B cell (primary cell): ENCODE measurements around the gene MCAM. TPM values are rescaled to one million over a fixed set of nuclear protein-coding genes. Genes with fewer than 3 reads are reported as not detected.

Experiments
- ATAC-seq: fragments of 200-7000 bp; cut with Tn5 transposase; one replicate; pipeline ENCODE4 v1.10.0; 2021; ENCODE audit warnings: low read depth, mild to moderate bottlenecking, moderate number of reproducible peaks, moderate library complexity
- CTCF ChIA-PET: fragments of 350-600 bp; sonication (Branson Sonifier 250); formaldehyde crosslinking; loops from one replicate; lab custom pipeline; 2021; ENCODE audit warnings: antibody characterized with exemption, inconsistent platforms; lab: Charles Lee
- POLR2A ChIA-PET: fragments of 350-600 bp; sonication (Branson Sonifier 250); formaldehyde crosslinking; loops from one replicate; lab custom pipeline; 2021; ENCODE audit warnings: antibody characterized with exemption; lab: Charles Lee
- DNase-seq: peaks from one replicate; pipeline ENCODE4 v3.0.0; 2013
- H2AFZ ChIP-seq: 2 replicates; pipeline ENCODE4 v1.6.1; 2012; ENCODE audit warnings: mild to moderate bottlenecking, low read depth, low read length; ENCODE audit not compliant: insufficient read depth, poor library complexity, severe bottlenecking
- H3K27ac ChIP-seq, 2 donors: 1 replicate in 1 of 2; 2 replicates in 1 of 2; pipeline ENCODE4 v1.5.1; 2012 to 2013; ENCODE audit warnings: low read length in 2 of 2, mild to moderate bottlenecking in 2 of 2, moderate library complexity in 1 of 2
- H3K27me3 ChIP-seq, 4 experiments: fragments of 200-600 bp in 1 of 4; sonication (generic) in 1 of 4; replicated peaks in 1 of 4; 1 replicate in 2 of 4; 2 replicates in 2 of 4; pipeline versions ENCODE4 v1.6.1 to v1.7.0; 2013 to 2016; ENCODE audit warnings: low read length in 3 of 4, mild to moderate bottlenecking in 2 of 4, mixed read lengths in 1 of 4, moderate library complexity in 1 of 4; ENCODE audit not compliant: insufficient read depth in 4 of 4, control insufficient read depth in 3 of 4; ENCODE audit errors: control extremely low read depth in 1 of 4
- H3K36me3 ChIP-seq, 2 experiments: replicated peaks in 1 of 2; 1 replicate in 1 of 2; 2 replicates in 1 of 2; pipeline versions ENCODE4 v1.6.1 to v1.7.1; 2013; ENCODE audit warnings: low read length in 1 of 2; ENCODE audit not compliant: insufficient read depth in 2 of 2, control insufficient read depth in 1 of 2; ENCODE audit errors: control extremely low read depth in 1 of 2, extremely low read depth in 1 of 2
- H3K4me1 ChIP-seq, 2 donors: fragments of 200-600 bp in 1 of 2; sonication (generic) in 1 of 2; 1 replicate in 1 of 2; 2 replicates in 1 of 2; pipeline versions ENCODE4 v1.5.1 to v1.6.1; 2013 to 2017; ENCODE audit warnings: low read length in 2 of 2; ENCODE audit not compliant: control insufficient read depth in 2 of 2, insufficient read depth in 2 of 2
- H3K4me2 ChIP-seq: replicated peaks from 2 replicates; pipeline ENCODE3; 2012; ENCODE audit warnings: mild to moderate bottlenecking, low read depth, low read length; ENCODE audit not compliant: poor library complexity, severe bottlenecking
- H3K4me3 ChIP-seq, 5 experiments: fragments of 200-600 bp in 1 of 5; sonication (generic) in 1 of 5; 1 replicate in 3 of 5; 2 replicates in 2 of 5; pipeline versions ENCODE4 v1.5.1 to v1.7.0; 2011 to 2016; ENCODE audit warnings: low read length in 4 of 5, mild to moderate bottlenecking in 4 of 5, low read depth in 2 of 5, control low read depth in 1 of 5, moderate library complexity in 1 of 5; ENCODE audit not compliant: insufficient read depth in 1 of 5; ENCODE audit errors: control extremely low read depth in 1 of 5, extremely low read depth in 1 of 5
- H3K79me2 ChIP-seq: fragments of 200-600 bp; sonication (generic); one replicate; pipeline ENCODE4 v1.6.0; 2016; ENCODE audit warnings: low read length; ENCODE audit not compliant: control insufficient read depth, insufficient read depth
- H3K9ac ChIP-seq: fragments of 200-600 bp; sonication (generic); 2 replicates; pipeline ENCODE4 v1.6.1; 2017; ENCODE audit warnings: mild to moderate bottlenecking, low read length, moderate library complexity
- H3K9me3 ChIP-seq, 3 donors: one replicate each; pipeline versions ENCODE4 v1.6.1 to v1.7.1; 2013; ENCODE audit warnings: low read length in 2 of 3; ENCODE audit not compliant: control insufficient read depth in 2 of 3, insufficient read depth in 1 of 3; ENCODE audit errors: control extremely low read depth in 1 of 3
- H4K20me1 ChIP-seq: 2 replicates; pipeline ENCODE4 v1.6.0; 2012; ENCODE audit warnings: mild to moderate bottlenecking, low read length; ENCODE audit not compliant: insufficient read depth, control insufficient read depth, poor library complexity, severe bottlenecking
- H3K27ac Mint-ChIP-seq: one replicate; pipeline ENCODE4 v1.8.0; 2021; ENCODE audit warnings: mixed read lengths
- H3K27me3 Mint-ChIP-seq: one replicate; pipeline ENCODE4 v1.8.0; 2021; ENCODE audit warnings: mixed read lengths
- H3K4me1 Mint-ChIP-seq: one replicate; pipeline ENCODE4 v1.8.0; 2021; ENCODE audit warnings: mixed read lengths
- H3K4me3 Mint-ChIP-seq: one replicate; pipeline ENCODE4 v1.8.0; 2021; ENCODE audit warnings: mixed read lengths
- H3K9me3 Mint-ChIP-seq: one replicate; pipeline ENCODE4 v1.8.0; 2022; ENCODE audit warnings: mixed read lengths; ENCODE audit not compliant: insufficient read depth
- EZH2 ChIP-seq: IDR thresholded peaks from 2 replicates; pipeline ENCODE4 v1.6.1; 2012; ENCODE audit warnings: borderline replicate concordance, low read depth, mild to moderate bottlenecking, moderate library complexity, low read length; ENCODE audit not compliant: insufficient read depth, poor library complexity, severe bottlenecking
- WGBS: methylation state at CpG from one replicate; pipeline ENCODE4 v1.1.5; 2013; ENCODE audit warnings: missing lambda C conversion rate; ENCODE audit not compliant: insufficient coverage; 5-methylcytosine and 5-hydroxymethylcytosine counted together
- intact Hi-C: fragments of 100-400 bp; cut with micrococcal nuclease; formaldehyde crosslinking; loops from one replicate; pipeline ENCODE4 v1.10.0; 2022
- polyA plus RNA-seq: library from polyadenylated mRNA; depleted of rRNA; stranded (reverse); fragments of >200 nt; gene quantifications from 2 replicates; pipeline ENCODE4 v1.2.3, GENCODE V29; 2012
- total RNA-seq, 2 donors: library from RNA; stranded (reverse); fragments of 120-200 nt in 1 of 2; gene quantifications; 1 replicate in 1 of 2; 2 replicates in 1 of 2; pipeline versions ENCODE4 v1.2.3 to v1.2.4, GENCODE V29; 2013 to 2022
- TF ChIP-seq, protein P1 (sequence below): fragments of 200-600 bp; IDR thresholded peaks from one replicate; pipeline ENCODE4 v1.8.0; 2022; ENCODE audit warnings: antibody characterized with exemption, mild to moderate bottlenecking

Gene MCAM
- total and polyA plus RNA-seq, 2 donors (not counting 1 experiment from before 2014, with no cell fraction given), result 0.42 to 1.1 TPM

DNA sequence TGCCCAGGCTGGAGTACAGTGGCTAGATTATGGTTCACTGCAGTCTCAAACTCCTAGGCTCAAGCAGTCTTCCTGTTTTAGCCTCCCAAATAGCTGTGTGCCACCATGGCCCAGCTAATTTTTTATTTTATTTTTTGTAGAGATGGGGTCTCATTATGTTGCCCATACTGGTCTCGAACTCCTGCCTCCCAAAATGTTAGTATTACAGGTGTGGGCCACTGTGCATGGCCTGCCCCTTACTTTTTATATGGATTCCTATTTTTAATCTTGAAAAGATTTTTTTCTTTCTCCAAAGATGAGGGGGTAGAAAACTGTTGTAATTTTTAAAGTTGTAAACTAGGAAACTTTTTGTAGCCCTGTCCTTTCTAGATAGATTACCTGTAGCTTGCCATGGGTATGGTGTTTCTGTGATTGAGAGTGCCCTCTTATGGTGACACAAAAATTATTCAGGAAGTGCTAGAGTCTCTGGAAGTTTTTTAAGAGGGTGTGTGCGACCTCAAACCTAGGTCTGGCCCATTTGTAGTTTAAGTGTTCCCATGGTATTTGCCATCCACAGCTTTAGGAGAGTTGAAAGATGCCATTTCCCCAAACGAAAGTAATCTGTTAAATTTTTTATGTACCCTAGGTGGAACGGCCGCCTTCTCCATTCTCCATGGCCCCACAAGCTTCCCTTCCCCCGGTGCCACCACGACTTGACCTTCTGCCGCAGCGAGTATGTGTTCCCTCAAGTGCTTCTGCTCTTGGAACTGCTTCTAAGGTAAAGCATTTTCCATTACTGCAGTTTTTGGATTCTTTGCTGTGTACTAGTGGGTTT lies 32.4 kb downstream of the MCAM start:
- peaks cover 19% of the 10 kb centered on the region for H3K79me2 ChIP-seq
- ChIA-PET CTCF (interaction anchor here (0.6 to 4.1 kb wide), 24 partner anchors 9 to 189 kb away, joined by 3 to 41 read pairs (median 4); partner anchors contain the start of genes C2CD2L, CBL and NLRX1), POLR2A (interaction anchor here (0.6 to 0.7 kb wide), 2 partner anchors 79 to 130 kb away, joined by 3 read pairs; no protein-coding TSS in a partner anchor)
- no peak overlapping the region for H3K4me3 Mint-ChIP-seq
- no peak overlapping the region for H3K4me3 ChIP-seq
- peak overlapping the region; percentile 8 for H3K27ac Mint-ChIP-seq
- TF ChIP-seq, protein P1, sequence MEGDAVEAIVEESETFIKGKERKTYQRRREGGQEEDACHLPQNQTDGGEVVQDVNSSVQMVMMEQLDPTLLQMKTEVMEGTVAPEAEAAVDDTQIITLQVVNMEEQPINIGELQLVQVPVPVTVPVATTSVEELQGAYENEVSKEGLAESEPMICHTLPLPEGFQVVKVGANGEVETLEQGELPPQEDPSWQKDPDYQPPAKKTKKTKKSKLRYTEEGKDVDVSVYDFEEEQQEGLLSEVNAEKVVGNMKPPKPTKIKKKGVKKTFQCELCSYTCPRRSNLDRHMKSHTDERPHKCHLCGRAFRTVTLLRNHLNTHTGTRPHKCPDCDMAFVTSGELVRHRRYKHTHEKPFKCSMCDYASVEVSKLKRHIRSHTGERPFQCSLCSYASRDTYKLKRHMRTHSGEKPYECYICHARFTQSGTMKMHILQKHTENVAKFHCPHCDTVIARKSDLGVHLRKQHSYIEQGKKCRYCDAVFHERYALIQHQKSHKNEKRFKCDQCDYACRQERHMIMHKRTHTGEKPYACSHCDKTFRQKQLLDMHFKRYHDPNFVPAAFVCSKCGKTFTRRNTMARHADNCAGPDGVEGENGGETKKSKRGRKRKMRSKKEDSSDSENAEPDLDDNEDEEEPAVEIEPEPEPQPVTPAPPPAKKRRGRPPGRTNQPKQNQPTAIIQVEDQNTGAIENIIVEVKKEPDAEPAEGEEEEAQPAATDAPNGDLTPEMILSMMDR, result peak; percentile 70
- TF ChIP-seq EZH2, result no peak
- H3K9ac ChIP-seq, result no peak overlapping the region
- peaks cover 3 to 5% of the 10 kb centered on the region in 2 donors for H3K4me1 ChIP-seq
- H3K4me2 ChIP-seq, result no peak overlapping the region
- H3K9me3 Mint-ChIP-seq, result no peaks in the 10 kb centered on the region
- H4K20me1 ChIP-seq, result peaks cover 4% of the 10 kb centered on the region
- peak; percentile 70 for DNase-seq
- intact Hi-C loops, result loop anchor here (1.0 kb wide), 3 partner anchors 79 to 139 kb away; partner anchors contain the start of gene NLRX1
- H3K27me3 ChIP-seq, result no peaks in the 10 kb centered on the region
- WGBS, result 100% methylated on average over 5 of the region's 9 CpGs
- peaks cover 6% of the 10 kb centered on the region for H3K4me1 Mint-ChIP-seq
- no peaks in the 10 kb centered on the region for H3K27me3 Mint-ChIP-seq
- no peak overlapping the region for H2AFZ ChIP-seq
- H3K36me3 ChIP-seq, result peaks cover 20 to 45% of the 10 kb centered on the region in 2 experiments
- no peaks in the 10 kb centered on the region for H3K9me3 ChIP-seq
- H3K27ac ChIP-seq, result no peak overlapping the region
- peak; percentile 74 for ATAC-seq

- no peak for TF ChIP-seq EZH2
- TF ChIP-seq, protein P1, result no peak
- Histone ChIP-seq H3K27me3 (no peaks in the 10 kb centered on the region), H3K36me3 (peaks cover 21 to 51% of the 10 kb centered on the region in 2 experiments), H3K9me3 (no peaks in the 10 kb centered on the region), H3K27ac (no peak overlapping the region), H2AFZ (no peak overlapping the region), H4K20me1 (peaks cover 4% of the 10 kb centered on the region), H3K4me1 (peaks cover 3 to 5% of the 10 kb centered on the region in 2 donors), H3K4me2 (no peak overlapping the region), H3K4me3 (no peak overlapping the region), H3K79me2 (peaks cover 19% of the 10 kb centered on the region), H3K9ac (no peak overlapping the region)
- ChIA-PET CTCF (interaction anchor here (0.6 to 4.1 kb wide), 9 partner anchors 9 to 1517 kb away, joined by 3 to 41 read pairs (median 4); partner anchors contain the start of genes CBL and NLRX1), POLR2A (no interaction called here)
- intact Hi-C loops, result no loop called here
- Mint-ChIP-seq H3K4me3 (no peak overlapping the region), H3K27me3 (no peaks in the 10 kb centered on the region), H3K27ac (no peak overlapping the region), H3K4me1 (peaks cover 6% of the 10 kb centered on the region), H3K9me3 (no peaks in the 10 kb centered on the region)
- WGBS, result 77% methylated on average over 7 of the region's 7 CpGs
- no peak for ATAC-seq
- no peak for DNase-seq
Observed at GRCh38 chr11:119282495-119282894, 34.4 kb downstream of the MCAM start.
